HCT116 (cell line): Measurements from ENCODE around the gene ZNF133. TPM values are rescaled to one million over a fixed set of nuclear protein-coding genes. Genes with fewer than 3 reads are reported as not detected.
A peak's percentile ranks its signal among the peaks of the same experiment; 100 is the strongest.

Experiments
- ATAC-seq: fragments of 200-7000 bp; cut with Tn5 transposase; 2 replicates; pipeline ENCODE4 v1.9.1; 2020; ENCODE audit warnings: mild to moderate bottlenecking, moderate library complexity
- BruUV-seq: library from RNA; stranded (reverse); fragments of 400-500 nt; replicated peaks from 2 replicates; lab custom pipeline; 2021; lab: Mats Ljungman, UMichigan
- CTCF ChIA-PET: fragments of 300-600 bp; sonication (Branson Sonifier 250); formaldehyde crosslinking; loops from one replicate; lab custom pipeline; 2021; ENCODE audit warnings: antibody characterized with exemption; lab: Charles Lee
- POLR2A ChIA-PET: fragments of 300-600, 350-600 bp; sonication (Branson Sonifier 250); formaldehyde crosslinking; loops from one replicate; lab custom pipeline; 2021; ENCODE audit warnings: antibody characterized with exemption; lab: Charles Lee
- RAD21 ChIA-PET, 2 experiments: fragments of 300-600 bp; sonication (Branson Sonifier 250); formaldehyde crosslinking; loops; one replicate each; lab custom pipeline; 2023; ENCODE audit warnings: low total read pairs in 2 of 2; ENCODE audit not compliant: uncharacterized antibody in 2 of 2, unreplicated experiment in 2 of 2, low non-redundant PET in 1 of 2; lab: Charles Lee
- DNase-seq: peaks from one replicate; pipeline ENCODE4 v3.0.0-alpha.2; 2010; ENCODE audit warnings: low read depth, low spot score
- H2AFZ ChIP-seq: fragments of 200-600 bp; shearing (Covaris generic), sonication (generic); 2 replicates; pipeline ENCODE4 v1.6.1; 2017; ENCODE audit warnings: low read depth, mixed run types, mixed read lengths, antibody characterized with exemption, low read length; ENCODE audit not compliant: poor library complexity, severe bottlenecking
- H3K27ac ChIP-seq: 2 replicates; pipeline ENCODE4 v1.5.1; 2012; ENCODE audit warnings: low read depth, low read length
- H3K27me3 ChIP-seq: fragments of 200-600 bp; sonication (generic); 2 replicates; pipeline ENCODE4 v1.6.1; 2016; ENCODE audit warnings: mixed run types, low read length, mixed read lengths; ENCODE audit not compliant: insufficient read depth
- H3K36me3 ChIP-seq, 2 experiments: fragments of 200-500 bp in 1 of 2; fragments of 200-600 bp in 1 of 2; sonication (Bioruptor generic) in 1 of 2; sonication (generic) in 1 of 2; 2 replicates each; pipeline versions ENCODE4 v1.5.1 to v1.6.1; 2014 to 2016; ENCODE audit warnings: low read length in 2 of 2, inconsistent platforms in 1 of 2, mixed read lengths in 1 of 2, mixed run types in 1 of 2; ENCODE audit not compliant: insufficient read depth in 2 of 2, control insufficient read depth in 1 of 2
- H3K4me1 ChIP-seq, 2 experiments: fragments of 200-600 bp in 1 of 2; sonication (generic) in 1 of 2; 2 replicates each; pipeline versions ENCODE4 v1.5.1 to v1.6.1; 2012 to 2017; ENCODE audit warnings: low read length in 2 of 2, inconsistent platforms in 1 of 2, mild to moderate bottlenecking in 1 of 2, mixed read lengths in 1 of 2, mixed run types in 1 of 2, moderate library complexity in 1 of 2; ENCODE audit not compliant: insufficient read depth in 2 of 2, control insufficient read depth in 1 of 2
- H3K4me2 ChIP-seq: fragments of 200-600 bp; sonication (generic); 2 replicates; pipeline ENCODE4 v1.6.1; 2017; ENCODE audit warnings: mixed run types, low read length, mixed read lengths
- H3K4me3 ChIP-seq, 2 experiments: fragments of 200-600 bp in 1 of 2; sonication (generic) in 1 of 2; replicated peaks in 1 of 2; 2 replicates each; pipeline ENCODE4 v1.5.1; 2011 to 2016; ENCODE audit warnings: low read length in 2 of 2, control low read depth in 1 of 2, low read depth in 1 of 2, mild to moderate bottlenecking in 1 of 2, mixed read lengths in 1 of 2, mixed run types in 1 of 2
- H3K79me2 ChIP-seq: fragments of 200-600 bp; sonication (generic); 2 replicates; pipeline ENCODE4 v1.6.1; 2017; ENCODE audit warnings: mild to moderate bottlenecking, mixed run types, low read length, moderate library complexity, mixed read lengths; ENCODE audit not compliant: insufficient read depth
- H3K9ac ChIP-seq: fragments of 200-600 bp; sonication (generic); 2 replicates; pipeline ENCODE4 v1.6.1; 2016; ENCODE audit warnings: low read length, mixed read lengths
- H3K9me2 ChIP-seq: fragments of 200-600 bp; sonication (generic), shearing (Covaris generic); 2 replicates; pipeline ENCODE4 v1.6.1; 2017; ENCODE audit warnings: mixed run types, mild to moderate bottlenecking, moderate library complexity; ENCODE audit not compliant: insufficient read depth
- H3K9me3 ChIP-seq, 2 experiments: fragments of 200-500 bp in 1 of 2; fragments of 200-600 bp in 1 of 2; sonication (Bioruptor generic) in 1 of 2; sonication (generic) in 1 of 2; 2 replicates each; pipeline ENCODE4 v1.6.1; 2014 to 2017; ENCODE audit warnings: low read length in 2 of 2, mixed read lengths in 2 of 2, inconsistent platforms in 1 of 2, low read depth in 1 of 2, mild to moderate bottlenecking in 1 of 2, mixed run types in 1 of 2, moderate library complexity in 1 of 2; ENCODE audit not compliant: control insufficient read depth in 1 of 2, insufficient read depth in 1 of 2
- H4K20me1 ChIP-seq: fragments of 200-600 bp; sonication (generic), shearing (Covaris generic); 2 replicates; pipeline ENCODE4 v1.6.1; 2017; ENCODE audit warnings: mixed run types, mild to moderate bottlenecking, moderate library complexity; ENCODE audit not compliant: insufficient read depth
- CBX3 ChIP-seq: IDR thresholded peaks from 2 replicates; pipeline ENCODE4 v1.6.1; 2012; ENCODE audit warnings: low read depth
- EGR1 ChIP-seq: IDR thresholded peaks from 2 replicates; pipeline ENCODE4 v1.6.1; 2012; ENCODE audit warnings: low read depth
- EZH2 ChIP-seq: fragments of 200-600 bp; sonication (generic); IDR thresholded peaks from 2 replicates; pipeline ENCODE4 v1.6.1; 2017; ENCODE audit warnings: antibody characterized with exemption, mixed run types
- POLR2A ChIP-seq: IDR thresholded peaks from 2 replicates; pipeline ENCODE4 v1.7.0; 2011; ENCODE audit warnings: borderline replicate concordance; ENCODE audit not compliant: insufficient read depth, insufficient read length; ENCODE audit errors: extremely low read depth
- RAD21 ChIP-seq: IDR thresholded peaks from 2 replicates; pipeline ENCODE4 v1.6.1; 2012; ENCODE audit warnings: low read depth, mild to moderate bottlenecking
- SIN3A ChIP-seq: IDR thresholded peaks from 2 replicates; pipeline ENCODE4 v1.6.1; 2012; ENCODE audit warnings: low read depth
- SP1 ChIP-seq: IDR thresholded peaks from 2 replicates; pipeline ENCODE4 v1.6.1; 2012; ENCODE audit warnings: low read depth
- TCF7L2 ChIP-seq: IDR thresholded peaks from 2 replicates; pipeline ENCODE4 v1.7.0; 2011; ENCODE audit warnings: borderline replicate concordance, inconsistent platforms; ENCODE audit not compliant: insufficient read depth, insufficient read length; ENCODE audit errors: extremely low read depth
- ZFX ChIP-seq: fragments of 450-650 bp; IDR thresholded peaks from 2 replicates; pipeline ENCODE4 v1.6.1; 2017
- ZNF274 ChIP-seq: fragments of 200-500 bp; sonication (Bioruptor generic); IDR thresholded peaks from 2 replicates; pipeline ENCODE4 v1.6.1; 2014; ENCODE audit warnings: mild to moderate bottlenecking, low read depth, low read length, inconsistent platforms
- intact Hi-C: fragments of 100-400 bp; cut with micrococcal nuclease; formaldehyde crosslinking; loops from 2 replicates; pipeline ENCODE4 v1.10.0; 2022
- total RNA-seq: library from RNA; stranded (reverse); gene quantifications from one replicate; pipeline ENCODE4 v1.2.1, GENCODE V29; 2021; ENCODE audit not compliant: unreplicated experiment
- TF ChIP-seq, protein P1 (sequence below), 3 experiments: fragments of 200-600 bp in 1 of 3; sonication (generic) in 1 of 3; IDR thresholded peaks in 2 of 3; conservative IDR thresholded peaks in 1 of 3; 2 replicates each; pipeline ENCODE4 v1.5.1; 2012 to 2017; ENCODE audit warnings: low read depth in 2 of 3, low read length in 2 of 3, antibody characterized with exemption in 1 of 3, borderline replicate concordance in 1 of 3, control low read depth in 1 of 3, mild to moderate bottlenecking in 1 of 3, mixed read lengths in 1 of 3, mixed run types in 1 of 3, moderate library complexity in 1 of 3; ENCODE audit not compliant: insufficient read depth in 1 of 3
- TF ChIP-seq, protein P2 (sequence below): IDR thresholded peaks from 2 replicates; pipeline ENCODE4 v1.6.1; 2011; ENCODE audit warnings: mild to moderate bottlenecking, low read length, moderate library complexity; ENCODE audit not compliant: insufficient replicate concordance; ENCODE audit errors: extremely low read depth
- TF ChIP-seq, protein P3 (sequence below): IDR thresholded peaks from 2 replicates; pipeline ENCODE4 v1.6.1; 2012

Gene ZNF133
- total RNA-seq, 1 experiment from 2014 or later: 9.3 TPM

DNA sequence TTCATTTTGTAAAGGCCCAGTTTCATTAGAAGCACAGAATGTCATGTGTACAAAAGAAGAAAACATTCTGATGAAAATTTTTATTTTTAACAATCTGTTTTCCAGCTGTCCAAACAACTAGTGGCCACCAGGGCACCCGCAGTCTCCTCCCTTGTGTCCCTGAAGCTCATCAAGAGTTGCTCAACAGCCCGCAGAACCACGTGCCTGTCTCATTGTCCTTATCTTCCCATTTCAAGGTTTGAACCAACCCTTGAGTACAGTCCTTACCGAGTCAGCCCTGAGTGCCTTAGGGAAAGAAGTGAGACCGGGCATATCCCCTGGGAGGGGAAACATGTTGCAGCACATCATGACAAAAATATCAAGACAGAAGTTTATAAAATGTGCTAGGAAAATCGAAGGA lies 15.9 kb upstream of the ZNF133 start:
- Histone ChIP-seq H3K4me1 (0 out of 4 replicates have a peak, but pooled peaks cover 0 to 4% of the 10 kb centered on the region in 2 experiments), H2AFZ (no peak overlapping the region), H3K79me2 (no peaks in the 10 kb centered on the region), H3K36me3 (no peaks in the 10 kb centered on the region), H3K9ac (no peak overlapping the region), H4K20me1 (no peaks in the 10 kb centered on the region), H3K4me3 (no peak overlapping the region), H3K4me2 (no peak overlapping the region), H3K27me3 (no peaks in the 10 kb centered on the region), H3K9me3 (no peaks in the 10 kb centered on the region), H3K27ac (no peak overlapping the region), H3K9me2 (no peaks in the 10 kb centered on the region)
- ChIA-PET POLR2A (no interaction called here), RAD21 (interaction anchor here in 1 of 2 experiments (0.6 kb wide), 1 partner anchor 34 kb away, joined by 4 read pairs; no protein-coding TSS in a partner anchor), CTCF (no interaction called here)
- ATAC-seq (peak; percentile 43; the same call in 1 of the 2 replicates), DNase-seq (no peak)
- no TSS peak for BruUV-seq
- TF ChIP-seq SIN3A: no peak
- TF ChIP-seq, protein P1, sequence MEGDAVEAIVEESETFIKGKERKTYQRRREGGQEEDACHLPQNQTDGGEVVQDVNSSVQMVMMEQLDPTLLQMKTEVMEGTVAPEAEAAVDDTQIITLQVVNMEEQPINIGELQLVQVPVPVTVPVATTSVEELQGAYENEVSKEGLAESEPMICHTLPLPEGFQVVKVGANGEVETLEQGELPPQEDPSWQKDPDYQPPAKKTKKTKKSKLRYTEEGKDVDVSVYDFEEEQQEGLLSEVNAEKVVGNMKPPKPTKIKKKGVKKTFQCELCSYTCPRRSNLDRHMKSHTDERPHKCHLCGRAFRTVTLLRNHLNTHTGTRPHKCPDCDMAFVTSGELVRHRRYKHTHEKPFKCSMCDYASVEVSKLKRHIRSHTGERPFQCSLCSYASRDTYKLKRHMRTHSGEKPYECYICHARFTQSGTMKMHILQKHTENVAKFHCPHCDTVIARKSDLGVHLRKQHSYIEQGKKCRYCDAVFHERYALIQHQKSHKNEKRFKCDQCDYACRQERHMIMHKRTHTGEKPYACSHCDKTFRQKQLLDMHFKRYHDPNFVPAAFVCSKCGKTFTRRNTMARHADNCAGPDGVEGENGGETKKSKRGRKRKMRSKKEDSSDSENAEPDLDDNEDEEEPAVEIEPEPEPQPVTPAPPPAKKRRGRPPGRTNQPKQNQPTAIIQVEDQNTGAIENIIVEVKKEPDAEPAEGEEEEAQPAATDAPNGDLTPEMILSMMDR (IDR thresholded peaks at IDR 0.05 in 2 of 3, conservative IDR thresholded peaks at IDR 0.05 in 1 of 3; ENCODE audit: borderline replicate concordance in 1 of 3, insufficient read depth in 1 of 3, low read depth in 2 of 3, low read length in 2 of 3): peak in 2 of 3 experiments; percentile 33 to 48; a peak in 3 of 6 replicates
- intact Hi-C loops: loop anchor here (10.0 kb wide), 2 partner anchors 278 to 308 kb away; partner anchors contain the start of genes MGME1 and SNX5

DNA sequence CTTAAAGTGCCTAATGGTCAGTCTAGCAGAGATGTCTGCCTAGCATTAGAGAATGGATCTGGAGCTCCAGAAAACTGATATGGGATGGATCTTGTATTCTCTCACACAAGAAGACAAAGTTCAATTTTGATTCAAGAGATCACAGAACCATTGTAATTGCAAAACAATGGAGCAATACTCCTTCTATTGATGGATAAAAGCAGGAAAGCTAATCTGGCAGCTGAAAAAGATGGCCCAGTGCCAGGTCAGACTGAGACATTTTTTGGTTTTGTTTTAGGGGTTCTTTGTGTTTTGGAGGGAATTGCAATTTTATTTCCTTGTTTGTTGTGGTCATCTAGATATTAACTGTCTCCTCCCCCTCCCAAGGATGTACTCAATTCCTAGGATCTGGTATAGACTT lies 14.6 kb upstream of the ZNF133 start:
- Histone ChIP-seq H3K9me3 (no peaks in the 10 kb centered on the region), H3K79me2 (no peaks in the 10 kb centered on the region), H3K4me1 (0 out of 4 replicates have a peak, but pooled peaks cover 0 to 4% of the 10 kb centered on the region in 2 experiments), H3K9me2 (no peaks in the 10 kb centered on the region), H2AFZ (no peak overlapping the region), H3K4me2 (no peak overlapping the region), H3K4me3 (no peak overlapping the region), H4K20me1 (no peaks in the 10 kb centered on the region), H3K27me3 (no peaks in the 10 kb centered on the region), H3K27ac (no peak overlapping the region), H3K36me3 (no peaks in the 10 kb centered on the region), H3K9ac (no peak overlapping the region)
- DNase-seq (no peak), ATAC-seq (no peak)
- CTCF ChIA-PET: no interaction called here
- RAD21 ChIA-PET: no interaction called here
- intact Hi-C loops: loop anchor here (10.0 kb wide), 2 partner anchors 279 to 309 kb away; partner anchors contain the start of genes MGME1 and SNX5
- POLR2A ChIA-PET: no interaction called here
- no TSS peak for BruUV-seq
- TF ChIP-seq ZFX (no peak), TCF7L2 (no peak), ZNF274 (no peak), RAD21 (no peak), SIN3A (no peak), SP1 (no peak), POLR2A (no peak), EZH2 (no peak), EGR1 (no peak), CBX3 (no peak)
- TF ChIP-seq, protein P2, sequence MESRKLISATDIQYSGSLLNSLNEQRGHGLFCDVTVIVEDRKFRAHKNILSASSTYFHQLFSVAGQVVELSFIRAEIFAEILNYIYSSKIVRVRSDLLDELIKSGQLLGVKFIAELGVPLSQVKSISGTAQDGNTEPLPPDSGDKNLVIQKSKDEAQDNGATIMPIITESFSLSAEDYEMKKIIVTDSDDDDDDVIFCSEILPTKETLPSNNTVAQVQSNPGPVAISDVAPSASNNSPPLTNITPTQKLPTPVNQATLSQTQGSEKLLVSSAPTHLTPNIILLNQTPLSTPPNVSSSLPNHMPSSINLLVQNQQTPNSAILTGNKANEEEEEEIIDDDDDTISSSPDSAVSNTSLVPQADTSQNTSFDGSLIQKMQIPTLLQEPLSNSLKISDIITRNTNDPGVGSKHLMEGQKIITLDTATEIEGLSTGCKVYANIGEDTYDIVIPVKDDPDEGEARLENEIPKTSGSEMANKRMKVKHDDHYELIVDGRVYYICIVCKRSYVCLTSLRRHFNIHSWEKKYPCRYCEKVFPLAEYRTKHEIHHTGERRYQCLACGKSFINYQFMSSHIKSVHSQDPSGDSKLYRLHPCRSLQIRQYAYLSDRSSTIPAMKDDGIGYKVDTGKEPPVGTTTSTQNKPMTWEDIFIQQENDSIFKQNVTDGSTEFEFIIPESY: no peak
- TF ChIP-seq, protein P3, sequence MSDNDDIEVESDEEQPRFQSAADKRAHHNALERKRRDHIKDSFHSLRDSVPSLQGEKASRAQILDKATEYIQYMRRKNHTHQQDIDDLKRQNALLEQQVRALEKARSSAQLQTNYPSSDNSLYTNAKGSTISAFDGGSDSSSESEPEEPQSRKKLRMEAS: no peak
